Measurements from ENCODE around the gene STXBP1.
"Not testable (repeated sequence)": the region's sequence is repeated elsewhere in the genome, so short reads cannot be mapped to it uniquely, and the experiment has no call there.

STXBP1 gene

DNA sequence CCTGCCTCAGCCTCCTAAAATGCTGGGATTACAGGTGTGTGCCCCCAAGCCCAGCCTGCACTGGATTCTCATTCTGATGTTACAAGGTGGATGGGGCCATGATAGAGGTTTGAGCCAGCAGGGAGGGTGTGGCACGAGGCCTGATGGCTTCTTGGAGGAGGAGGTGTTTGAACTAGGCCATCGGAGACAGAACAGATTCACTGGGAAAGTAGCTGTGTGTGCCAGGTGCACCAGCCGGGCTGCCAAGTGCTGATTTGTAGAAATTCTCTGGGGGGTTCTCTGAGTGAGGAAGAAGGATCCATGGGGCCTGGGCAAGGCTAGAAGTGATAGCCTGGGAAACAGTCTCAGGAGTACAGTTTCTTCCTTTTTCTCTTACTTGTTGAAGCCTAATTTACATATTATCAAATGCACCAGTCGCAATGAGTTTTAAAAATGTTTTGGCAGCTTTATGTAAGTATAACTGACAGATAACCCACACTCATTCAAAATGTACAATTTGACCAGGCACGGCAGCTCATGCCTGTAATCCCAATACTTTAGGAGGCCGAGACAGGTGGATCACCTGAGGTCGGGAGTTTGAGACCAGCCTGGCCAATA lies 31.1 kb upstream of the STXBP1 start:
- Histone ChIP-seq H3K9me3 (ENCODE audit: insufficient read depth, low read depth, low read length) (no peaks in the 10 kb centered on the region), H3K4me1 (ENCODE audit: insufficient read depth, low read length) (peaks cover 8% of the 10 kb centered on the region; the same call in 1 of the 2 replicates), H3K27me3 (ENCODE audit: insufficient read depth, low read length) (no peaks in the 10 kb centered on the region), H3K27ac (ENCODE audit: low read length) (no peak overlapping the region), H3K36me3 (ENCODE audit: insufficient read depth, low read depth, low read length) (no peaks in the 10 kb centered on the region), H3K9ac (ENCODE audit: low read depth, low read length) (no peak overlapping the region), H3K4me3 (ENCODE audit: low read length) (no peak overlapping the region)

- H3K4me1 ChIP-seq (ENCODE audit: insufficient read depth, low read length), result peaks cover 11% of the 10 kb centered on the region
- not testable (repeated sequence) for H3K4me3 ChIP-seq (ENCODE audit: low read length); H3K27ac ChIP-seq (ENCODE audit: low read length); H3K9me3 ChIP-seq (ENCODE audit: insufficient read depth, low read depth, low read length); H3K36me3 ChIP-seq (ENCODE audit: insufficient read depth, low read depth, low read length); H3K27me3 ChIP-seq (ENCODE audit: insufficient read depth, low read length); H3K9ac ChIP-seq (ENCODE audit: low read depth, low read length)
Observed at GRCh38 chr9:127584474-127584805, 27.6 kb upstream of the STXBP1 start.

- Histone ChIP-seq H3K9me3 (ENCODE audit: insufficient read depth, low read depth, low read length) (no peaks in the 10 kb centered on the region), H3K9ac (ENCODE audit: low read depth, low read length) (no peak overlapping the region), H3K36me3 (ENCODE audit: insufficient read depth, low read depth, low read length) (no peaks in the 10 kb centered on the region), H3K27ac (ENCODE audit: low read length) (no peak overlapping the region), H3K4me1 (ENCODE audit: insufficient read depth, low read length) (peaks cover 6% of the 10 kb centered on the region), H3K27me3 (ENCODE audit: insufficient read depth, low read length) (no peaks in the 10 kb centered on the region), H3K4me3 (ENCODE audit: low read length) (no peak overlapping the region)
Observed at GRCh38 chr9:127585161-127585819, 26.8 kb upstream of the STXBP1 start.

- peaks cover 6% of the 10 kb centered on the region for H3K4me1 ChIP-seq (ENCODE audit: insufficient read depth, low read length)
- H3K4me3 ChIP-seq (ENCODE audit: low read length), result no peak overlapping the region
- H3K27ac ChIP-seq (ENCODE audit: low read length), result no peak overlapping the region
- no peaks in the 10 kb centered on the region for H3K9me3 ChIP-seq (ENCODE audit: insufficient read depth, low read depth, low read length)
- no peaks in the 10 kb centered on the region for H3K27me3 ChIP-seq (ENCODE audit: insufficient read depth, low read length)
- no peaks in the 10 kb centered on the region for H3K36me3 ChIP-seq (ENCODE audit: insufficient read depth, low read depth, low read length)
- H3K9ac ChIP-seq (ENCODE audit: low read depth, low read length), result no peak overlapping the region
Observed at GRCh38 chr9:127586096-127586495, 26.0 kb upstream of the STXBP1 start.

- H3K27ac ChIP-seq (ENCODE audit: low read length), result no peak overlapping the region
Observed at GRCh38 chr9:127586537-127586936, 25.5 kb upstream of the STXBP1 start.

GRCh38 chr9:127587966-127588365 lies 24.1 kb upstream of the STXBP1 start:
- Histone ChIP-seq H3K9ac (ENCODE audit: low read depth, low read length) (no peak overlapping the region), H3K4me3 (ENCODE audit: low read length) (no peak overlapping the region), H3K27ac (ENCODE audit: low read length) (no peak overlapping the region), H3K4me1 (ENCODE audit: insufficient read depth, low read length) (peaks cover 6% of the 10 kb centered on the region), H3K36me3 (ENCODE audit: insufficient read depth, low read depth, low read length) (no peaks in the 10 kb centered on the region), H3K9me3 (ENCODE audit: insufficient read depth, low read depth, low read length) (no peaks in the 10 kb centered on the region), H3K27me3 (ENCODE audit: insufficient read depth, low read length) (no peaks in the 10 kb centered on the region)

More at GRCh38 chr9:127586537-127586936, 25.5 kb upstream of the STXBP1 start:
- H3K27me3 ChIP-seq (ENCODE audit: insufficient read depth, low read length), result no peaks in the 10 kb centered on the region
- H3K4me1 ChIP-seq (ENCODE audit: insufficient read depth, low read length), result peaks cover 6% of the 10 kb centered on the region
- H3K9me3 ChIP-seq (ENCODE audit: insufficient read depth, low read depth, low read length), result no peaks in the 10 kb centered on the region
- H3K4me3 ChIP-seq (ENCODE audit: low read length), result no peak overlapping the region
- no peaks in the 10 kb centered on the region for H3K36me3 ChIP-seq (ENCODE audit: insufficient read depth, low read depth, low read length)
- no peak overlapping the region for H3K9ac ChIP-seq (ENCODE audit: low read depth, low read length)

GRCh38 chr9:127588740-127589506 lies 23.2 kb upstream of the STXBP1 start:
- H3K27ac ChIP-seq (ENCODE audit: low read length), result no peak overlapping the region
- H3K4me3 ChIP-seq (ENCODE audit: low read length), result no peak overlapping the region
- no peaks in the 10 kb centered on the region for H3K36me3 ChIP-seq (ENCODE audit: insufficient read depth, low read depth, low read length)
- no peak overlapping the region for H3K9ac ChIP-seq (ENCODE audit: low read depth, low read length)
- H3K9me3 ChIP-seq (ENCODE audit: insufficient read depth, low read depth, low read length), result no peaks in the 10 kb centered on the region
- H3K27me3 ChIP-seq (ENCODE audit: insufficient read depth, low read length), result no peaks in the 10 kb centered on the region
- peaks cover 6% of the 10 kb centered on the region for H3K4me1 ChIP-seq (ENCODE audit: insufficient read depth, low read length)

DNA sequence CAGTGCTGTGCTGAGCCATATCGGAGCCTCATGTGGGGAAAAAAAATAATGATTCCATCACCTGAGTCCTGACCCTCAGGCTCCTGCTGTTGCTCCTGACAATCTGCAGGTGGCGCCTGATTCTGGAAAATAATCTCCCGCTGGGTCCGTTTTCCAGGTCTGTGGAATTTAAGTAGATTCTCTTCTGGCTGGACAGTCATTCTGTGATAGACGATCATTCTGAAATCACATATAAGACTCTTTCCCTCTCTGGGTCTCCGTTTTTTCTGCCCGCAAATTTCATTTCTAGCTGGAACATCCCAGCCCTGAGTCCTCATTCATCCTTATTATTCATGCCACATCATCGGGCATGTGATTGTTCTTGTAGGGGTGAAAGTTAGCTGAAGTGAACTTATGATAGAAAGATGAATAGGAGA lies 22.1 kb upstream of the STXBP1 start:
- H3K9ac ChIP-seq (ENCODE audit: low read depth, low read length), result no peak overlapping the region
- H3K9me3 ChIP-seq (ENCODE audit: insufficient read depth, low read depth, low read length), result no peaks in the 10 kb centered on the region
- H3K36me3 ChIP-seq (ENCODE audit: insufficient read depth, low read depth, low read length), result no peaks in the 10 kb centered on the region
- H3K27ac ChIP-seq (ENCODE audit: low read length), result no peak overlapping the region
- peaks cover 6% of the 10 kb centered on the region for H3K4me1 ChIP-seq (ENCODE audit: insufficient read depth, low read length)
- H3K4me3 ChIP-seq (ENCODE audit: low read length), result no peak overlapping the region
- H3K27me3 ChIP-seq (ENCODE audit: insufficient read depth, low read length), result no peaks in the 10 kb centered on the region

DNA sequence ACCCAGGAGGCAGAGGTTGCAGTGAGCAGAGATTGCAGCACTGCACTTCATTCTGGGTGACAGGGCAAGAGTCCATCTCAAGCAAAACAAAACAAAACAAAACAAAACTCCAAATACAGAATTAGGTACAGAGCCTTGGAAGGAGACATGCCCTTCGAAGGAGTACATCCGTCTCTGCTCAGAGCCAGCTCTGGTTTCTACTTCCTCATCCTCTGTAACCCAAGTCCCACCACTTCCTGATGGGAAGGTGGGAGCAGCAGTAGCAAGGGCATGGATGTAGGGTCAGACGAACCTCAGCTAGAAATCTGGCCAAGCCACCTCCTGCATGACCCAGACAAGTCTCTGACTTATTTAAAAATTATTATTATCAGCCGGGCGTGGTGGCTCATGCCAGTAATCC lies 16.5 kb upstream of the STXBP1 start:
- Histone ChIP-seq H3K4me1 (ENCODE audit: insufficient read depth, low read length) (no peaks in the 10 kb centered on the region), H3K4me3 (ENCODE audit: low read length) (no peak overlapping the region), H3K9me3 (ENCODE audit: insufficient read depth, low read depth, low read length) (no peaks in the 10 kb centered on the region), H3K27ac (ENCODE audit: low read length) (no peak overlapping the region), H3K36me3 (ENCODE audit: insufficient read depth, low read depth, low read length) (no peaks in the 10 kb centered on the region), H3K27me3 (ENCODE audit: insufficient read depth, low read length) (no peaks in the 10 kb centered on the region), H3K9ac (ENCODE audit: low read depth, low read length) (no peak overlapping the region)

GRCh38 chr9:127598839-127599549 lies 13.1 kb upstream of the STXBP1 start:
- H3K4me1 ChIP-seq (ENCODE audit: insufficient read depth, low read length), result no peaks in the 10 kb centered on the region
- H3K36me3 ChIP-seq (ENCODE audit: insufficient read depth, low read depth, low read length), result no peaks in the 10 kb centered on the region
- H3K27me3 ChIP-seq (ENCODE audit: insufficient read depth, low read length), result no peaks in the 10 kb centered on the region
- no peak overlapping the region for H3K27ac ChIP-seq (ENCODE audit: low read length)
- H3K9ac ChIP-seq (ENCODE audit: low read depth, low read length), result no peak overlapping the region
- no peaks in the 10 kb centered on the region for H3K9me3 ChIP-seq (ENCODE audit: insufficient read depth, low read depth, low read length)
- H3K4me3 ChIP-seq (ENCODE audit: low read length), result no peak overlapping the region

DNA sequence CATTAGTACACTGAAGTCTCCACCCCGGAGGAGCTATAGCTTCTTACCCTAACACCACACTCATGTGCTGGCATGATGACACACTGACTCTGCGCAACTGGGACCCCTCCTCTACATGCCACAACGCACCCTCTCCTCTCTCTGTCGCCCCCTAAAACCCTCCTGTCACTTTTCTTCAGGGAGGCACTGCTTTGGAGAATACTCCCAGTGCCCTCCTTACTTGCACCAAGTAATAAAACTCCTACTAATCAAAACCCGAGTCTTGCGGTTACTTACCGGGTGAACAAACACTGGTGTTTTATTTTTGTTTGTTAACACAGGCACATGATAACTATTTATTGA lies 12.6 kb upstream of the STXBP1 start:
- no peak overlapping the region for H3K9ac ChIP-seq (ENCODE audit: low read depth, low read length)
- H3K4me3 ChIP-seq (ENCODE audit: low read length), result no peak overlapping the region
- no peaks in the 10 kb centered on the region for H3K4me1 ChIP-seq (ENCODE audit: insufficient read depth, low read length)
- H3K27ac ChIP-seq (ENCODE audit: low read length), result no peak overlapping the region
- no peaks in the 10 kb centered on the region for H3K27me3 ChIP-seq (ENCODE audit: insufficient read depth, low read length)
- no peaks in the 10 kb centered on the region for H3K36me3 ChIP-seq (ENCODE audit: insufficient read depth, low read depth, low read length)
- H3K9me3 ChIP-seq (ENCODE audit: insufficient read depth, low read depth, low read length), result no peaks in the 10 kb centered on the region
